Retinal pigment epithelial cell (primary cell): Measurements from ENCODE around the gene ZNF425.

Experiments
- DNase-seq: peaks from one replicate; pipeline ENCODE4 v3.0.0-alpha.2; 2010; ENCODE audit warnings: low read depth
- H3K4me3 ChIP-seq: 2 replicates; pipeline ENCODE4 v1.5.1; 2011; ENCODE audit warnings: mild to moderate bottlenecking, low read length, control low read depth, moderate library complexity
- CTCF ChIP-seq: conservative IDR thresholded peaks from 2 replicates; pipeline ENCODE4 v1.5.1; 2011; ENCODE audit warnings: low read depth, low read length, control low read depth, inconsistent platforms

The ZNF425 gene

GRCh38 chr7:149087376-149087775 is 38.7 kb downstream of the ZNF425 start:
- H3K4me3 ChIP-seq = no peak overlapping the region
- no peak for DNase-seq
- no peak for TF ChIP-seq CTCF

- H3K4me3 ChIP-seq = no peak overlapping the region
- TF ChIP-seq CTCF = no peak
- DNase-seq = no peak
Measured at GRCh38 chr7:149085866-149086265, 40.3 kb downstream of the ZNF425 start.

- DNase-seq = no peak
- TF ChIP-seq CTCF = no peak
Measured at GRCh38 chr7:149084407-149084806, 41.7 kb downstream of the ZNF425 start.

GRCh38 chr7:149081914-149082313 is 44.2 kb downstream of the ZNF425 start:
- no peak for DNase-seq
- TF ChIP-seq CTCF = no peak
- no peak overlapping the region for H3K4me3 ChIP-seq

More at GRCh38 chr7:149084407-149084806, 41.7 kb downstream of the ZNF425 start:
- no peak overlapping the region for H3K4me3 ChIP-seq

GRCh38 chr7:149077594-149077993 is 48.5 kb downstream of the ZNF425 start:
- H3K4me3 ChIP-seq = no peak overlapping the region
- no peak for TF ChIP-seq CTCF
- DNase-seq = no peak

GRCh38 chr7:149075286-149075685 is 50.8 kb downstream of the ZNF425 start:
- no peak for TF ChIP-seq CTCF
- DNase-seq = no peak
- H3K4me3 ChIP-seq = no peak overlapping the region

- no peak overlapping the region for H3K4me3 ChIP-seq
- no peak for DNase-seq
- TF ChIP-seq CTCF = no peak
Measured at GRCh38 chr7:149074116-149074885, 51.8 kb downstream of the ZNF425 start.
